ENCODE results near the gene KMT2C. TPM values are rescaled to one million over a fixed set of nuclear protein-coding genes. Genes with fewer than 3 reads are reported as not detected.
A peak's percentile ranks its signal among the peaks of the same experiment; 100 is the strongest.
"Not testable (repeated sequence)": the region's sequence is repeated elsewhere in the genome, so short reads cannot be mapped to it uniquely, and the experiment has no call there.

Gene KMT2C
- total RNA-seq: 10 to 100 TPM; 27.8 to 64.0 (median 35.8) TPM

- in situ Hi-C loops (cut with MboI; ENCODE audit: low pct_unique_long_range_greater_than_20kb in 2 of 9, low sequenced_read_pairs in 9 of 9, unreplicated experiment in 9 of 9): no loop called here
- WGBS, 10 experiments: no CpG with 5 or more reads among the region's 107 CpGs
- Histone ChIP-seq H3K27ac (peak within 1 kb of the TSS; percentile 97 to 98), H3K4me1 (replicated peaks in 1 of 2) (no peaks in the 10 kb centered on the region), H3K4me3 (peak within 1 kb of the TSS; percentile 90 to 100 (median 100))
- ATAC-seq (replicated peaks in 6 of 8): peak; percentile 6 to 41 (median 10)
These were observed at the start of gene KMT2C for GRCh38 chr7:152435384-152436110. TSS of gene KMT2C (minus strand) at chr7:152436003. CDS start at chr7:152435786, 217 bp downstream.

GRCh38 chr7:152481082-152481481, 45.3 kb upstream of the KMT2C start:
- no peak for ATAC-seq (replicated peaks in 6 of 8)
- 45 to 90% (median 72%) methylated on average over 1 to 3 of the region's 4 CpGs; no CpG with 5 or more reads in 3 of the 10 experiments for WGBS, 10 experiments
- in situ Hi-C loops (cut with MboI; ENCODE audit: low pct_unique_long_range_greater_than_20kb in 2 of 9, low sequenced_read_pairs in 9 of 9, unreplicated experiment in 9 of 9): no loop called here
- no peak overlapping the region for H3K4me3 ChIP-seq
- no peak overlapping the region for H3K27ac ChIP-seq
- no peaks in the 10 kb centered on the region for H3K4me1 ChIP-seq (replicated peaks in 1 of 2)

GRCh38 chr7:152480664-152481063, 44.9 kb upstream of the KMT2C start:
- 58 to 100% (median 87%) methylated on average over 1 to 3 of the region's 4 CpGs; no CpG with 5 or more reads in 3 of the 10 experiments for WGBS, 10 experiments
- Histone ChIP-seq H3K27ac (no peak overlapping the region), H3K4me3 (no peak overlapping the region), H3K4me1 (replicated peaks in 1 of 2) (no peaks in the 10 kb centered on the region)
- no peak for ATAC-seq (replicated peaks in 6 of 8)
- in situ Hi-C loops (cut with MboI; ENCODE audit: low pct_unique_long_range_greater_than_20kb in 2 of 9, low sequenced_read_pairs in 9 of 9, unreplicated experiment in 9 of 9): no loop called here

GRCh38 chr7:152479595-152479994, 43.8 kb upstream of the KMT2C start:
- Histone ChIP-seq H3K4me3 (no peak overlapping the region), H3K4me1 (replicated peaks in 1 of 2) (no peaks in the 10 kb centered on the region), H3K27ac (no peak overlapping the region)
- WGBS, 10 experiments: 100% methylated on average over 1 of the region's 1 CpG; no CpG with 5 or more reads in 5 of the 10 experiments
- in situ Hi-C loops (cut with MboI; ENCODE audit: low pct_unique_long_range_greater_than_20kb in 2 of 9, low sequenced_read_pairs in 9 of 9, unreplicated experiment in 9 of 9): no loop called here
- ATAC-seq (replicated peaks in 6 of 8): no peak

GRCh38 chr7:152478140-152478539, 42.3 kb upstream of the KMT2C start:
- 0 to 90% (median 50%) methylated on average over 1 to 2 of the region's 2 CpGs; no CpG with 5 or more reads in 3 of the 10 experiments for WGBS, 10 experiments

GRCh38 chr7:152477079-152477478, 41.3 kb upstream of the KMT2C start:
- no peak for ATAC-seq (replicated peaks in 6 of 8)
- no peaks in the 10 kb centered on the region for H3K4me1 ChIP-seq (replicated peaks in 1 of 2)
- H3K4me3 ChIP-seq: no peak overlapping the region

More at GRCh38 chr7:152478140-152478539, 42.3 kb upstream of the KMT2C start:
- H3K27ac ChIP-seq: no peak overlapping the region
- H3K4me1 ChIP-seq (replicated peaks in 1 of 2): no peaks in the 10 kb centered on the region
- in situ Hi-C loops (cut with MboI; ENCODE audit: low pct_unique_long_range_greater_than_20kb in 2 of 9, low sequenced_read_pairs in 9 of 9, unreplicated experiment in 9 of 9): no loop called here
- H3K4me3 ChIP-seq: no peak overlapping the region
- peak in 3 of 8 experiments; percentile 37 to 67 (median 54) for ATAC-seq (replicated peaks in 6 of 8)

GRCh38 chr7:152476551-152476950, 40.7 kb upstream of the KMT2C start:
- no peak overlapping the region for H3K4me3 ChIP-seq
- WGBS, 10 experiments: 13 to 100% (median 75%) methylated on average over 1 to 3 of the region's 3 CpGs; no CpG with 5 or more reads in 3 of the 10 experiments
- no peak overlapping the region for H3K27ac ChIP-seq
- in situ Hi-C loops (cut with MboI; ENCODE audit: low pct_unique_long_range_greater_than_20kb in 2 of 9, low sequenced_read_pairs in 9 of 9, unreplicated experiment in 9 of 9): no loop called here
- no peaks in the 10 kb centered on the region for H3K4me1 ChIP-seq (replicated peaks in 1 of 2)
- peak in 2 of 8 experiments; percentile 11 to 47 for ATAC-seq (replicated peaks in 6 of 8)

More at GRCh38 chr7:152477079-152477478, 41.3 kb upstream of the KMT2C start:
- in situ Hi-C loops (cut with MboI; ENCODE audit: low pct_unique_long_range_greater_than_20kb in 2 of 9, low sequenced_read_pairs in 9 of 9, unreplicated experiment in 9 of 9): no loop called here
- 0 to 100% (median 93%) methylated on average over 1 of the region's 2 CpGs; no CpG with 5 or more reads in 6 of the 10 experiments for WGBS, 10 experiments
- no peak overlapping the region for H3K27ac ChIP-seq

- not testable (repeated sequence) for H3K4me1 ChIP-seq (replicated peaks in 1 of 2); H3K4me3 ChIP-seq; ATAC-seq (replicated peaks in 6 of 8); H3K27ac ChIP-seq
- 75 to 100% (median 95%) methylated on average over 1 to 5 of the region's 8 CpGs; no CpG with 5 or more reads in 5 of the 10 experiments for WGBS, 10 experiments
- in situ Hi-C loops (cut with MboI; ENCODE audit: low pct_unique_long_range_greater_than_20kb in 2 of 9, low sequenced_read_pairs in 9 of 9, unreplicated experiment in 9 of 9): loop anchor here in 1 of 9 experiments (25.0 kb wide), 1 partner anchor 216 kb away; the partner anchor contains the start of gene XRCC2
These were observed 35.3 kb upstream of the KMT2C start for GRCh38 chr7:152471023-152471620.

- in situ Hi-C loops (cut with MboI; ENCODE audit: low pct_unique_long_range_greater_than_20kb in 2 of 9, low sequenced_read_pairs in 9 of 9, unreplicated experiment in 9 of 9): loop anchor here in 1 of 9 experiments (25.0 kb wide), 1 partner anchor 217 kb away; the partner anchor contains the start of gene XRCC2
- WGBS, 10 experiments: 1 to 100% (median 74%) methylated on average over 1 to 7 of the region's 7 CpGs
- not testable (repeated sequence) for H3K27ac ChIP-seq; H3K4me3 ChIP-seq; H3K4me1 ChIP-seq (replicated peaks in 1 of 2)
- peak in 3 of 8 experiments; percentile 22 to 79 (median 71) for ATAC-seq (replicated peaks in 6 of 8)
These were observed 34.6 kb upstream of the KMT2C start for GRCh38 chr7:152470251-152471022.

GRCh38 chr7:152469576-152469975, 33.8 kb upstream of the KMT2C start:
- not testable (repeated sequence) for H3K4me1 ChIP-seq (replicated peaks in 1 of 2); H3K4me3 ChIP-seq; H3K27ac ChIP-seq; ATAC-seq (replicated peaks in 6 of 8)
- WGBS, 10 experiments: 36 to 100% (median 95%) methylated on average over 2 to 7 of the region's 7 CpGs; no CpG with 5 or more reads in 3 of the 10 experiments
- in situ Hi-C loops (cut with MboI; ENCODE audit: low pct_unique_long_range_greater_than_20kb in 2 of 9, low sequenced_read_pairs in 9 of 9, unreplicated experiment in 9 of 9): loop anchor here in 1 of 9 experiments (25.0 kb wide), 1 partner anchor 218 kb away; the partner anchor contains the start of gene XRCC2

GRCh38 chr7:152467225-152467624, 31.4 kb upstream of the KMT2C start:
- H3K4me3 ChIP-seq: no peak overlapping the region
- 73 to 95% (median 92%) methylated on average over 3 to 8 of the region's 9 CpGs; no CpG with 5 or more reads in 4 of the 10 experiments for WGBS, 10 experiments
- in situ Hi-C loops (cut with MboI; ENCODE audit: low pct_unique_long_range_greater_than_20kb in 2 of 9, low sequenced_read_pairs in 9 of 9, unreplicated experiment in 9 of 9): loop anchor here in 1 of 9 experiments (25.0 kb wide), 1 partner anchor 220 kb away; the partner anchor contains the start of gene XRCC2
- ATAC-seq (replicated peaks in 6 of 8): no peak
- peaks cover 4 to 7% of the 10 kb centered on the region in 2 donors for H3K4me1 ChIP-seq (replicated peaks in 1 of 2)
- H3K27ac ChIP-seq: no peak overlapping the region

GRCh38 chr7:152465119-152465387, 29.2 kb upstream of the KMT2C start:
- in situ Hi-C loops (cut with MboI; ENCODE audit: low pct_unique_long_range_greater_than_20kb in 2 of 9, low sequenced_read_pairs in 9 of 9, unreplicated experiment in 9 of 9): loop anchor here in 1 of 9 experiments (25.0 kb wide), 1 partner anchor 222 kb away; the partner anchor contains the start of gene XRCC2
- no peak for ATAC-seq (replicated peaks in 6 of 8)
- WGBS, 10 experiments: 0 to 42% (median 23%) methylated on average over 2 to 4 of the region's 4 CpGs; no CpG with 5 or more reads in 2 of the 10 experiments
- H3K4me3 ChIP-seq: peak overlapping the region; percentile 83 to 97 (median 94)
- peaks cover 4 to 7% of the 10 kb centered on the region in 2 donors for H3K4me1 ChIP-seq (replicated peaks in 1 of 2)
- H3K27ac ChIP-seq: peak overlapping the region; percentile 99

All from motor neuron (in vitro differentiated cells).